ENCODE measurements around the gene HS3ST3B1.

- no peak for TF ChIP-seq EZH2phosphoT487 (IDR thresholded peaks at IDR 0.05; ENCODE audit: low read length)
- TF ChIP-seq, protein P1, sequence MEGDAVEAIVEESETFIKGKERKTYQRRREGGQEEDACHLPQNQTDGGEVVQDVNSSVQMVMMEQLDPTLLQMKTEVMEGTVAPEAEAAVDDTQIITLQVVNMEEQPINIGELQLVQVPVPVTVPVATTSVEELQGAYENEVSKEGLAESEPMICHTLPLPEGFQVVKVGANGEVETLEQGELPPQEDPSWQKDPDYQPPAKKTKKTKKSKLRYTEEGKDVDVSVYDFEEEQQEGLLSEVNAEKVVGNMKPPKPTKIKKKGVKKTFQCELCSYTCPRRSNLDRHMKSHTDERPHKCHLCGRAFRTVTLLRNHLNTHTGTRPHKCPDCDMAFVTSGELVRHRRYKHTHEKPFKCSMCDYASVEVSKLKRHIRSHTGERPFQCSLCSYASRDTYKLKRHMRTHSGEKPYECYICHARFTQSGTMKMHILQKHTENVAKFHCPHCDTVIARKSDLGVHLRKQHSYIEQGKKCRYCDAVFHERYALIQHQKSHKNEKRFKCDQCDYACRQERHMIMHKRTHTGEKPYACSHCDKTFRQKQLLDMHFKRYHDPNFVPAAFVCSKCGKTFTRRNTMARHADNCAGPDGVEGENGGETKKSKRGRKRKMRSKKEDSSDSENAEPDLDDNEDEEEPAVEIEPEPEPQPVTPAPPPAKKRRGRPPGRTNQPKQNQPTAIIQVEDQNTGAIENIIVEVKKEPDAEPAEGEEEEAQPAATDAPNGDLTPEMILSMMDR (IDR thresholded peaks at IDR 0.05; ENCODE audit: low read length) = no peak
- TF ChIP-seq EZH2 (optimal IDR thresholded peaks at IDR 0.05; ENCODE audit: low read depth, low read length) = no peak
Observed at GRCh38 chr17:14334276-14334840, 33.5 kb downstream of the HS3ST3B1 start.
